Adrenal gland (tissue), 5 donors: ENCODE data around the gene ELMOD1.

ENCODE experiments used
- CTCF ChIP-seq, 6 experiments: fragments of 450-650 bp in 4 of 6; fragments of 200-600 bp in 2 of 6; sonication (generic) in 1 of 6; IDR thresholded peaks; 1 replicate in 5 of 6; 2 replicates in 1 of 6; pipeline versions ENCODE4 v1.5.1 to v1.8.0; 2016 to 2021; ENCODE audit warnings: antibody characterized with exemption in 6 of 6, mild to moderate bottlenecking in 2 of 6, moderate library complexity in 1 of 6
- POLR2A ChIP-seq, 2 donors: fragments of 450-650 bp; IDR thresholded peaks; one replicate each; pipeline ENCODE4 v1.6.1; 2017; ENCODE audit warnings: antibody characterized with exemption in 2 of 2, mild to moderate bottlenecking in 2 of 2, moderate library complexity in 1 of 2
- donor health status: DM: no; HTN: no; CAD: no.

- TF ChIP-seq CTCF (IDR thresholded peaks at IDR 0.05) (no peak), POLR2A (IDR thresholded peaks at IDR 0.05) (no peak)
These were observed 111.8 kb downstream of the ELMOD1 start for GRCh38 chr11:107702723-107703122.
